Ishikawa (cell line): ENCODE data around the gene CNKSR2.

Experiments used
- CREB1 ChIP-seq: IDR thresholded peaks from 2 replicates; pipeline ENCODE4 v1.6.1; 2012; ENCODE audit warnings: low read depth
- EGR1 ChIP-seq: IDR thresholded peaks from 2 replicates; pipeline ENCODE4 v1.6.1; 2012
- EP300 ChIP-seq: IDR thresholded peaks from 2 replicates; pipeline ENCODE4 v1.6.1; 2012; ENCODE audit warnings: borderline replicate concordance
- MAX ChIP-seq: IDR thresholded peaks from 2 replicates; pipeline ENCODE4 v1.6.1; 2012
- RAD21 ChIP-seq: IDR thresholded peaks from 2 replicates; pipeline ENCODE4 v1.6.1; 2012; ENCODE audit warnings: low read depth
- REST ChIP-seq: IDR thresholded peaks from 2 replicates; pipeline ENCODE4 v1.6.1; 2012; ENCODE audit warnings: low read depth, mild to moderate bottlenecking
- TAF1 ChIP-seq: IDR thresholded peaks from 2 replicates; pipeline ENCODE4 v1.6.1; 2012; ENCODE audit warnings: low read depth, mild to moderate bottlenecking
- TCF12 ChIP-seq: IDR thresholded peaks from 2 replicates; pipeline ENCODE4 v1.6.1; 2012; ENCODE audit warnings: low read depth
- YY1 ChIP-seq: IDR thresholded peaks from 2 replicates; pipeline ENCODE4 v1.6.1; 2012; ENCODE audit warnings: low read depth

GRCh38 chrX:21675931-21676330, 301.7 kb downstream of the CNKSR2 start:
- TF ChIP-seq YY1 = no peak
- TF ChIP-seq MAX = no peak
- no peak for TF ChIP-seq TCF12
- TF ChIP-seq EGR1 = no peak
- no peak for TF ChIP-seq CREB1
- TF ChIP-seq REST = no peak
- no peak for TF ChIP-seq EP300
- TF ChIP-seq RAD21 = no peak
- no peak for TF ChIP-seq TAF1
